Pancreas (tissue), 10 donors: ENCODE results near the gene ARL15. TPM values are rescaled to one million over a fixed set of nuclear protein-coding genes. Genes with fewer than 3 reads are reported as not detected.

Experiments used
- ATAC-seq, 4 donors: fragments of 200-7000 bp; cut with Tn5 transposase; one replicate each; pipeline versions ENCODE4 v1.8.0 to v1.9.1; 2020; ENCODE audit warnings: mild to moderate bottlenecking in 4 of 4, moderate library complexity in 4 of 4
- DNase-seq, 6 donors: peaks; one replicate each; pipeline ENCODE4 v3.0.0-alpha.2; 2020
- FAIRE-seq: peaks from 2 replicates; lab custom pipeline; 2012; peaks lifted over from hg19 to GRCh38; lab: Jason Lieb, UNC
- H3K27ac ChIP-seq, 4 donors: fragments of 200-600 bp; sonication (generic); 1 replicate in 3 of 4; 2 replicates in 1 of 4; pipeline versions ENCODE4 v1.5.0 to v1.8.0; 2020
- H3K27me3 ChIP-seq, 4 donors: fragments of 200-600 bp; one replicate each; pipeline ENCODE4 v1.8.0; 2021
- H3K36me3 ChIP-seq, 3 donors: fragments of 200-600 bp; sonication (generic) in 1 of 3; one replicate each; pipeline versions ENCODE4 v1.5.0 to v1.8.0; 2020 to 2021
- H3K4me1 ChIP-seq, 3 donors: fragments of 200-600 bp; one replicate each; pipeline ENCODE4 v1.8.0; 2021
- H3K4me3 ChIP-seq, 4 donors: fragments of 200-600 bp; sonication (generic) in 2 of 4; one replicate each; pipeline versions ENCODE4 v1.5.0 to v1.8.0; 2020 to 2021
- H3K9me3 ChIP-seq, 4 donors: fragments of 200-600 bp; one replicate each; pipeline ENCODE4 v1.8.0; 2021
- CTCF ChIP-seq, 4 donors: fragments of 200-600 bp; sonication (generic) in 3 of 4; IDR thresholded peaks; one replicate each; pipeline versions ENCODE4 v1.5.0 to v1.8.0; 2021; ENCODE audit warnings: antibody characterized with exemption in 4 of 4
- WGBS, 2 donors: extraction: QIAGEN DNeasy Blood & Tissue Kit; methylation state at CpG; one replicate each; pipeline ENCODE4 v1.1.7; 2013; 5-methylcytosine and 5-hydroxymethylcytosine counted together
- intact Hi-C, 3 donors: fragments of 100-400 bp; cut with DNase I; formaldehyde crosslinking; loops; one replicate each; pipeline versions ENCODE4 v1.11.1 to v1.14.2; 2022
- polyA plus RNA-seq, 2 donors: library from polyadenylated mRNA; stranded (reverse); fragments of 200-250 nt; gene quantifications; one replicate each; pipeline ENCODE4 v1.2.3, GENCODE V29; 2013
- total RNA-seq, 6 donors: library from RNA; stranded (reverse); fragmentation: NEBNext Ultra II Directional in 4 of 6; extraction: Animal tissue kit (Norgen Biotek cat#: 25700) in 4 of 6; gene quantifications; one replicate each; pipeline versions ENCODE4 v1.2.1 to v1.2.4, GENCODE V29; 2021 to 2023
- donor health status: healthy with polysubstance abuse.
- donor health status: DM: no; HTN: no; CAD: no; lungs with moderate emphysema.
- donor health status: DM: no; HTN: no; CAD: no.
- donor health status: control.
- donor health status: control.
- donor health status: Bipolar disorder and iron deficiency.
- donor health status: DM: yes; HTN: yes; CAD: no.
- donor health status: DM: no; HTN: no; CAD: no.
- donor health status: DM: no; HTN: no; CAD: no.
- donor health status: DM: yes; HTN: yes; CAD: no.

ARL15 gene
- total and polyA plus RNA-seq, 8 donors, result 3.9 to 14.0 (median 6.7) TPM

- 66 to 71% methylated on average over 1 of the region's 1 CpG for WGBS, 2 donors
- no peak overlapping the region for H3K27ac ChIP-seq
- H3K27me3 ChIP-seq, result no peaks in the 10 kb centered on the region
- no peaks in the 10 kb centered on the region for H3K4me1 ChIP-seq
- no peaks in the 10 kb centered on the region for H3K9me3 ChIP-seq
- no peak for TF ChIP-seq CTCF (IDR thresholded peaks at IDR 0.05)
- ATAC-seq, result no peak
- no peak overlapping the region for H3K4me3 ChIP-seq
- FAIRE-seq, result no peak
- intact Hi-C loops, result no loop called here
- DNase-seq, result no peak
- H3K36me3 ChIP-seq, result no peaks in the 10 kb centered on the region
Observed at GRCh38 chr5:53874409-53874808, 436.0 kb downstream of the ARL15 start.

- Histone ChIP-seq H3K4me1 (no peaks in the 10 kb centered on the region), H3K9me3 (no peaks in the 10 kb centered on the region), H3K27ac (no peak overlapping the region), H3K36me3 (no peaks in the 10 kb centered on the region), H3K4me3 (no peak overlapping the region), H3K27me3 (no peaks in the 10 kb centered on the region)
- intact Hi-C loops, result no loop called here
- DNase-seq, result no peak
- no peak for ATAC-seq
- no peak for TF ChIP-seq CTCF (IDR thresholded peaks at IDR 0.05)
- WGBS, 2 donors, result 62 to 73% methylated on average over 3 of the region's 3 CpGs
- FAIRE-seq, result no peak
Observed at GRCh38 chr5:53873235-53873634, 437.1 kb downstream of the ARL15 start.

- no peak overlapping the region for H3K4me3 ChIP-seq
- no peaks in the 10 kb centered on the region for H3K36me3 ChIP-seq
- no peak for TF ChIP-seq CTCF (IDR thresholded peaks at IDR 0.05)
- no peaks in the 10 kb centered on the region for H3K9me3 ChIP-seq
- ATAC-seq (no peak), DNase-seq (no peak), FAIRE-seq (no peak)
- no peaks in the 10 kb centered on the region for H3K27me3 ChIP-seq
- H3K4me1 ChIP-seq, result no peaks in the 10 kb centered on the region
- H3K27ac ChIP-seq, result no peak overlapping the region
- 80 to 85% methylated on average over 2 of the region's 2 CpGs for WGBS, 2 donors
- intact Hi-C loops, result no loop called here
Observed at GRCh38 chr5:53871775-53872174, 438.6 kb downstream of the ARL15 start.

GRCh38 chr5:53871050-53871449 is 439.3 kb downstream of the ARL15 start:
- H3K27me3 ChIP-seq, result no peaks in the 10 kb centered on the region
- no peak overlapping the region for H3K4me3 ChIP-seq
- WGBS, 2 donors, result 46 to 57% methylated on average over 5 of the region's 5 CpGs
- no peaks in the 10 kb centered on the region for H3K4me1 ChIP-seq
- H3K9me3 ChIP-seq, result no peaks in the 10 kb centered on the region
- H3K27ac ChIP-seq, result no peak overlapping the region
- H3K36me3 ChIP-seq, result no peaks in the 10 kb centered on the region
- DNase-seq, result no peak
- no peak for TF ChIP-seq CTCF (IDR thresholded peaks at IDR 0.05)
- no peak for FAIRE-seq
- ATAC-seq, result no peak
- intact Hi-C loops, result no loop called here

- no peak for TF ChIP-seq CTCF (IDR thresholded peaks at IDR 0.05)
- no peaks in the 10 kb centered on the region for H3K4me1 ChIP-seq
- FAIRE-seq (no peak), DNase-seq (no peak), ATAC-seq (no peak)
- no peak overlapping the region for H3K27ac ChIP-seq
- 83 to 84% methylated on average over 17 of the region's 17 CpGs for WGBS, 2 donors
- no peaks in the 10 kb centered on the region for H3K27me3 ChIP-seq
- intact Hi-C loops, result no loop called here
- no peak overlapping the region for H3K4me3 ChIP-seq
- no peaks in the 10 kb centered on the region for H3K9me3 ChIP-seq
- H3K36me3 ChIP-seq, result no peaks in the 10 kb centered on the region
Observed at GRCh38 chr5:53858700-53859456, 451.5 kb downstream of the ARL15 start.
